ENCODE data around the gene GLIS1.

DNA sequence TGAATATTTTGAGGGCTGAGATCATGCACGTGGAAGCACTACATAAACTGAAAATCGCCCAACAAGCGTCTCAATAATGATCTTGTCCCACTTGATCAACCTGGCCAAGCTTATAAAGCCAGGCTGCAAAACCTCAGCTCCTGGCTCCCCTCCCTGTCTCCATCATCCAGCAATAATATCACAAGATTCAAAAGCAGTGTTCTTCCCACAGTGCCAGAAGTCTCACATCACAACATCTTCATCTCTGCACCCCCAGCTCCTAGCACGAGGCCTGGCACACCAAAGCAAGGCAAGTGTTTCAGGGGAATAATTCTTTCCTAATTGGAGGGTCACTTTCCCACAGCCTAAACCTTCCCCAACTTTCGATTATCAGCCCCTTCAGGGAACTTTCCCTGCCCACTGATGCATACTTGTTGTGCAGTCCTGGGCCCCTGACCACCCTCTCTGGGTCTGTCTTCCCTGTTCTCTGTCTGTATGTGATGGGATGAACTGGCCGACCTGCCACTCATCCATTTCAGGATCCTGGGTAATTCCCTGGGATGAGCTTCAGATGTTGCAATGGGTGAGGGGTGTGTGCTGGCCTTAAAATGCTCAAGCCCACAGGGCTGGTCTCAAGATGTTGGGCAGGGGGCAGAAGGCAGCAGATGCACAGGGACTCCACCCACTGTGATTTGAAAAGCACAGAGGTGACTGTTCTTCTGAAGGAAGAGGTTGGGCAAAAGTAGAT, 150.7 kb downstream of the GLIS1 start:
- TF ChIP-seq, protein P1, sequence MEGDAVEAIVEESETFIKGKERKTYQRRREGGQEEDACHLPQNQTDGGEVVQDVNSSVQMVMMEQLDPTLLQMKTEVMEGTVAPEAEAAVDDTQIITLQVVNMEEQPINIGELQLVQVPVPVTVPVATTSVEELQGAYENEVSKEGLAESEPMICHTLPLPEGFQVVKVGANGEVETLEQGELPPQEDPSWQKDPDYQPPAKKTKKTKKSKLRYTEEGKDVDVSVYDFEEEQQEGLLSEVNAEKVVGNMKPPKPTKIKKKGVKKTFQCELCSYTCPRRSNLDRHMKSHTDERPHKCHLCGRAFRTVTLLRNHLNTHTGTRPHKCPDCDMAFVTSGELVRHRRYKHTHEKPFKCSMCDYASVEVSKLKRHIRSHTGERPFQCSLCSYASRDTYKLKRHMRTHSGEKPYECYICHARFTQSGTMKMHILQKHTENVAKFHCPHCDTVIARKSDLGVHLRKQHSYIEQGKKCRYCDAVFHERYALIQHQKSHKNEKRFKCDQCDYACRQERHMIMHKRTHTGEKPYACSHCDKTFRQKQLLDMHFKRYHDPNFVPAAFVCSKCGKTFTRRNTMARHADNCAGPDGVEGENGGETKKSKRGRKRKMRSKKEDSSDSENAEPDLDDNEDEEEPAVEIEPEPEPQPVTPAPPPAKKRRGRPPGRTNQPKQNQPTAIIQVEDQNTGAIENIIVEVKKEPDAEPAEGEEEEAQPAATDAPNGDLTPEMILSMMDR (IDR thresholded peaks at IDR 0.05 in 4 of 5, conservative IDR thresholded peaks at IDR 0.05 in 1 of 5): no peak
- no peak for TF ChIP-seq POLR2A (IDR thresholded peaks at IDR 0.05)
